Stimulated activated CD4-positive, alpha-beta T cell treated with anti-CD3 and anti-CD28 coated beads, Interleukin-2, amount 100 ng/mL, for 48 hours (primary cell): ENCODE results near the gene NLGN1.

ENCODE experiments used
- DNase-seq, 2 donors: peaks; one replicate each; pipeline ENCODE4 v3.0.0-alpha.2; 2020

NLGN1 gene

GRCh38 chr3:174116421-174116820, 718.9 kb downstream of the NLGN1 start:
- DNase-seq, result no peak

DNA sequence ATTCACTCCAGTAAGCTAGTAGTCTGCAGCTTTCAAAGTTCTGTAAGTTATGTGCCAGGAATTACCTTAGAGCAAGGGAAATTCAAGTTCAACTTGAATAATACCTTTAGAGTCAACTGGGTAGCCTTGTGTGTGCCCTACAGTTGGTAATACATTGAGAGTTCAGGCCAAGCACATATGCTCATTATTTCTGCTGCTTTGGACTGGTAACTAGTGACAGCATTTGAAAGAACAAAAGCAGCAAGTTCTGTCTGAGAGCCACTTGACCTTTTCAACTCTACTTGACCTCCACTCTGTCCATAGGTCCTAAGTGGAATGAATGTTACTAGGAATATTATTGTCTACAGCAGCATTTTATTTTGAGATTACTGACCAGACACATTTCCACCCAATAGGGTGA, 723.5 kb downstream of the NLGN1 start:
- DNase-seq, result no peak

DNA sequence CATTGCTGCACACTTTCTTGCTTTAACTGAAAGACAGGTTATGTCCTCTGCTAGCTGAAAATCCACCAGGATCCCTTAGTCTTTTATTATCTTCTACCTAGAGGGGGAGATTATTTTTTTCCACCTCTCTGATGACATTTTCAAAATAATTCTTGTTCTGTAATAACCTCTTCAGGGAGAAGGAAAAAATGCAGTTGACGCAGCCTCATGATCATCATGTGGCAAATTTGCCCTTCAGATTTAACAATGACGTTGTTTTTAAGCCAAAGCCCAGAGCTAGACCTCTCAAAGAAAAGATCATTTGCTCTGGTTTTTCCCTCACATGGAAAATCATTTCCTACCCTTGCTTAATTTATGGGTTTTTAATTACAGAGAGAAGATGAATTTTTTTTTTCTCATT, 724.9 kb downstream of the NLGN1 start:
- DNase-seq, result no peak

- no peak for DNase-seq
Observed at GRCh38 chr3:174125267-174125824, 727.8 kb downstream of the NLGN1 start.

DNA sequence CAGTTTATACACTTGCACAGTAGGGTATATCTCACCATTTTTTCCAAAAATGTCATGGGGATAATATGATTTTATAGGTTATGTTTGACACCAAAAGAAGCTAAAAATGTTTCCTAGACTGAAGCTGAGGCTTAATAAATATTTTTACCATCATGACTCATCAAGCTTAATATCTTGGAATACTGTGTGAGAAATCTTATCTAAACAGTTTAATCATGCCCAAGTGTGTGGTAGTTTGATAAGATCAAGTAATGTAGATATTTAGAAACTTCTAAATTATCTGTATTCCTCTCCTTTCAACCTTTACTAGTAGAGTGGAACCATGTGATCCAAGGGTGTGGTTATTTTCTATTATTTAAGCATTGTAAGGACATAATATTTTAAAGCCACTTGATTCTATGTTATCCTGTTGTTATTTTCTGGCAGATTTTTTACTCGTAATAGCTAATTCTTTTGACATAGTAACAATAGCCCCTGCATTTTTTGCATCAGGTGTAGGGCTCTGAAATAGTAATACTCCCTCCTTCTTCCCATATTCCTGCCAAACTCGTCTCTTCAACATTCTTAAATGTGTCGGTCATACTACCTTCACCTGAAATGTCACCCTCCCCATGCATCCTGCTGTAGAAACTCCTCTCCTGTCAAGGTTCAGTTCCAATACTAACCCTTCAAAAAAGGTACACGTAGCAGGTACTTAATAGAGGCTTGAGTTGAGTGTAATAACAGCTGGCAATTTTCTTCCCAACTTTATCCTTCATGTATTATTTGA, 729.6 kb downstream of the NLGN1 start:
- no peak for DNase-seq

GRCh38 chr3:174132006-174132405, 734.5 kb downstream of the NLGN1 start:
- no peak for DNase-seq

GRCh38 chr3:174132421-174133042, 735.0 kb downstream of the NLGN1 start:
- DNase-seq, result no peak

- DNase-seq, result no peak
Observed at GRCh38 chr3:174146008-174146407, 748.5 kb downstream of the NLGN1 start.

DNA sequence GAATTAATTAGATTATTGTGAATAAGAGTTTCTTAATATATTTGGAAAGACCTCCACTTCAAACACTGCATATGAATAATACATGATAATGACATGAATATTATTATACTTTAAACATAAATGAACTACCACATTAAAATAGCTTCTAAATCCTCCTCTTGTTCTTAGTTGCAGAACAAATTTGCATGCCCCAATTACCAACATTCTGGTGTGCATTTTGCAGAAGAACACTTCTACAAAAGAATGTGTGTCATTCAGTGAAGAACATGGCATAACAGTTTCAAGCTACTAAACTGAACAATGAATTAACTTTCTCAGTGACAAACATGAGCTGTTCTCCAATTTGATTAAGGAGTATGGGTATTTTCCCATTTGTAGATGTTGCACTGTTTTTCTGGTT, 750.3 kb downstream of the NLGN1 start:
- no peak for DNase-seq

GRCh38 chr3:174153871-174154270, 756.3 kb downstream of the NLGN1 start:
- DNase-seq, result no peak

- no peak for DNase-seq
Observed at GRCh38 chr3:174156200-174156599, 758.7 kb downstream of the NLGN1 start.

- no peak for DNase-seq
Observed at GRCh38 chr3:174158674-174159073, 761.1 kb downstream of the NLGN1 start.

GRCh38 chr3:174159604-174160003, 762.1 kb downstream of the NLGN1 start:
- no peak for DNase-seq

GRCh38 chr3:174162550-174162949, 765.0 kb downstream of the NLGN1 start:
- no peak for DNase-seq

DNA sequence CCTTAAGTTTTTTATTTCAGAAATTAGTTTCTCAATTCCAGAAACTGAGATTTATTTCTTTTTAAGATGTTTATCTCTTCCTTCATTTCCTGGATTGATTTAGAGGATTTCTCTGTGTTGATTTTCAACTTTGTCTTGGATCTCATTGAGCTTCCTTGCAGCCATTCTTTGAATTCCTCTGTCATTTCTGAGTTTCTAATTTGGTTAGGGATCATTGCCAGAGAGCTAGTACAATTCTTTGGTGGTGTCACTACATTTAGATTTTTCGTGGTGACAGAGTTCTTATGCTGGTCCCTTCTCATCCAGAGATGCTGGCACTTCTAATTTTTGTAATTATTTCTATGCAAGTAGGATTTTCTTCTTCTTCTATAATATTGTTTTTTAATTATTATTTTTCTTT, 770.5 kb downstream of the NLGN1 start:
- no peak for DNase-seq

- no peak for DNase-seq
Observed at GRCh38 chr3:174168538-174169254, 771.2 kb downstream of the NLGN1 start.

DNA sequence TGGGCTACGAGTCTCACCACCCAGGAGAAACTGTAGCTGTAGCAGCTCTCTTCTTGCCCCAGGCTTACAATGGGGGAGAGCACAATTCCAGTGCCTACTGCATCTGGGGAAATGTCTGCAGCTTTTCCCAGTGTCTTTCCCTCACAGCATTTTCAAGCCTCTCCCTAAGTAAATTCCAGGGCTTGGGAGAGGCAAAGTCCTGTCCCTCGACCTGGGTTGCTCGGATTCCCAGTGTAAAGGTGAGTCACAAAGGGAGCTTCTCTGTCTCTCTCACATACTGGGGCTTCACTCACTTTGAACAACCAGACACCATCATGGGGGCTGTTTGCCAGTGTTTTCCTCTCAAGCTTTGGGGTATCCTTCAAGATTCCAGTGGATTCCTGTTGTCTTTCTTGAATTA, 772.2 kb downstream of the NLGN1 start:
- no peak for DNase-seq

DNA sequence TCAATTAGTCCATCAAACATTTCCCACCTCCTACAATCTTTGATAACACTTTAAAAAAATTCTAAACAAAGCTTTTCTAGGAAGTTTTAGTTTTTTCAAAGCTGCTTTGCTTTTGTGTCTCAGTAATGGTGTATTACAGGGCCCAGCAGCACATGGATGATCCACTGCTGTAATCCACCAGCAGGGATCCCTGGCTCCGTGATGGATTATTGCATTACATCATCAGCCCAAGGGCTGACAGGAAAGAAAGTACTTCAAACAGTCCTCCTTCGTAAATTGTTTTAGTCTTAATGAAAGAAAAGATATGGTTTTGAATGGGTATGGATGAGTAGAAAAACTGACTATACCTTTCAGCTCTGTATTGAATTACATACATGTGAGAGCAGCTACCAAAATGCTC, 772.7 kb downstream of the NLGN1 start:
- no peak for DNase-seq

DNA sequence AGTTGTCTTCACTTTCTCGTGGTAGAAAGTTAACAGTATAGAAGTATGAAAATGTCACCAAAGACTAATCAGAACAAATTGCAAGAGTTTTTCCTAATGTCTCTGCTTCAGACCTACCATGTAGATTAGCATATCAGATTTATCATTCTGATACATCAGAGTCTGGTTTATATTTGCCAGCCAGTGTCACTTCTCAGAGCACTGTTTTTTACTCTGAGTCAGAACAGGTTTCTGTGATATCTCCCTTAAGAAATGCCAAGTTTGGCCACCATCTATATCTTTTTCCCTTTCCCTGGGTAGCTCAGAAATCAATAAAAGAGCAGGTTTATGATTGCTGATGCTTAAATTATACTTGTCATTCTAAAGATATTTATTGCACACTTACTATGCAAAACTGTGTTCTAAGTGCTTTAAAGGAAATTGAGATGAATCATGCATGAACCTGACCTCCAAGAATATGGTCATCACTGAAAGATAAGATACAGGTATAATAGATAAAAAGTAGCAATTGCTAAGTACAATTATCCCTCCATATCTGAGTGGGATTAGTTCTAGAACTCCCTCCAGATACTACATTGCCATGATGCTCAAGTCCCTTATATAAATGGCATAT, 788.9 kb downstream of the NLGN1 start:
- DNase-seq, result no peak

GRCh38 chr3:174191380-174191779, 793.8 kb downstream of the NLGN1 start:
- no peak for DNase-seq

DNA sequence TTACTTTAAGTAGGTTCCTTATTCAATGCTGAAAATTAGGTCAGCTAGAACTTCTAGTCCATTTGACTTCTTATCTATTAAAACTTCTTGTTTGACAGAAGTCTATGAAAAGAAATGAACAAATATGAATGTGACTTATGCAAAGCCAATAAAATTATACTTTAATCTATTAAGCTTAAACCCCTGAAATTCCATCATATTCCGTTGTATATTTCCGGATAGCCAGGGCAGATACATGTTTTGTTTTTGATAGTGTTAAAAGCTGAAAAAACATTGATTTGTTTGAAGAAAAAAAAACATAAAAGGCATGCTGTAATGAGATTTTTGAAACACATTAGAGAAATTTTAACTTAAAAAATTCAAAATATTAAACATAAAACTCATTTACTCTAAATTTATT, 794.4 kb downstream of the NLGN1 start:
- DNase-seq, result no peak

- DNase-seq, result no peak
Observed at GRCh38 chr3:174192471-174192870, 794.9 kb downstream of the NLGN1 start.

GRCh38 chr3:174193604-174194003, 796.1 kb downstream of the NLGN1 start:
- no peak for DNase-seq
